ENCODE measurements around the gene RIC1. TPM values are rescaled to one million over a fixed set of nuclear protein-coding genes. Genes with fewer than 3 reads are reported as not detected.

The RIC1 gene
- total RNA-seq, 5 donors from 2014 or later (not counting 1 experiment from before 2014, with no cell fraction given), result 22.2 to 29.9 (median 22.9) TPM

- peak overlapping the region; percentile 70 to 79 (median 76) for H3K4me3 Mint-ChIP-seq
- H3K4me1 Mint-ChIP-seq, result peaks cover 21 to 31% (median 25%) of the 10 kb centered on the region in 3 donors
- Histone ChIP-seq H3K9me3 (no peaks in the 10 kb centered on the region), H3K4me1 (ENCODE audit: control insufficient read depth in 1 of 2, extremely low read depth in 1 of 2, insufficient read depth in 2 of 2, low read length in 2 of 2) (peaks cover 0 to 2% of the 10 kb centered on the region in 2 experiments), H3K27ac (ENCODE audit: low read length) (no peak overlapping the region), H3K27me3 (replicated peaks in 1 of 2; ENCODE audit: control insufficient read depth in 2 of 2, extremely low read depth in 1 of 2, insufficient read depth in 2 of 2, low read length in 1 of 2) (no peaks in the 10 kb centered on the region), H3K36me3 (ENCODE audit: control insufficient read depth in 2 of 2, extremely low read depth in 1 of 2, insufficient read depth in 1 of 2, low read length in 1 of 2) (no peaks in the 10 kb centered on the region), H3K4me3 (ENCODE audit: control insufficient read depth in 1 of 2, extremely low read depth in 1 of 2, low read length in 1 of 2) (no peak overlapping the region)
- WGBS (ENCODE audit: insufficient coverage), result no CpG with 5 or more reads among the region's 3 CpGs
- no peaks in the 10 kb centered on the region for H3K9me3 Mint-ChIP-seq
- DNase-seq (no peak), ATAC-seq (replicated peaks in 1 of 4) (peak in 1 of 4 experiments; percentile 12)
- H3K36me3 Mint-ChIP-seq, result peaks cover 3% of the 10 kb centered on the region
- no peaks in the 10 kb centered on the region for H3K27me3 Mint-ChIP-seq
- ChIA-PET POLR2A (interaction anchor here in 1 of 2 donors (0.7 kb wide), 1 partner anchor 24 kb away, joined by 4 read pairs; no protein-coding TSS in a partner anchor), CTCF (interaction anchor here (0.5 to 2.4 kb wide), 4 partner anchors 9 to 129 kb away, joined by 3 to 9 read pairs (median 6); no protein-coding TSS in a partner anchor)
- peak overlapping the region; percentile 83 to 90 for H3K27ac Mint-ChIP-seq
Observed at GRCh38 chr9:5609226-5609596, 19.7 kb upstream of the RIC1 start.

- H3K36me3 Mint-ChIP-seq, result peaks cover 5% of the 10 kb centered on the region
- no peak overlapping the region for H3K4me3 Mint-ChIP-seq
- no CpG with 5 or more reads among the region's 2 CpGs for WGBS (ENCODE audit: insufficient coverage)
- Histone ChIP-seq H3K4me3 (ENCODE audit: control insufficient read depth in 1 of 2, extremely low read depth in 1 of 2, low read length in 1 of 2) (no peak overlapping the region), H3K27ac (ENCODE audit: low read length) (no peak overlapping the region), H3K4me1 (ENCODE audit: control insufficient read depth in 1 of 2, extremely low read depth in 1 of 2, insufficient read depth in 2 of 2, low read length in 2 of 2) (peaks cover 0 to 2% of the 10 kb centered on the region in 2 experiments), H3K36me3 (ENCODE audit: control insufficient read depth in 2 of 2, extremely low read depth in 1 of 2, insufficient read depth in 1 of 2, low read length in 1 of 2) (no peaks in the 10 kb centered on the region), H3K9me3 (no peaks in the 10 kb centered on the region), H3K27me3 (replicated peaks in 1 of 2; ENCODE audit: control insufficient read depth in 2 of 2, extremely low read depth in 1 of 2, insufficient read depth in 2 of 2, low read length in 1 of 2) (no peaks in the 10 kb centered on the region)
- H3K27me3 Mint-ChIP-seq, result no peaks in the 10 kb centered on the region
- H3K27ac Mint-ChIP-seq, result no peak overlapping the region
- ChIA-PET CTCF (interaction anchor here in 1 of 2 donors (0.9 to 2.4 kb wide), 2 partner anchors 10 to 15 kb away, joined by 3 to 9 read pairs; no protein-coding TSS in a partner anchor), POLR2A (no interaction called here)
- ATAC-seq (replicated peaks in 1 of 4) (no peak), DNase-seq (no peak)
- H3K9me3 Mint-ChIP-seq, result no peaks in the 10 kb centered on the region
- peaks cover 25 to 42% (median 31%) of the 10 kb centered on the region in 3 donors for H3K4me1 Mint-ChIP-seq
Observed at GRCh38 chr9:5610491-5610890, 18.4 kb upstream of the RIC1 start.

- Histone ChIP-seq H3K27ac (ENCODE audit: low read length) (no peak overlapping the region), H3K36me3 (ENCODE audit: control insufficient read depth in 2 of 2, extremely low read depth in 1 of 2, insufficient read depth in 1 of 2, low read length in 1 of 2) (no peaks in the 10 kb centered on the region), H3K9me3 (no peaks in the 10 kb centered on the region), H3K4me1 (ENCODE audit: control insufficient read depth in 1 of 2, extremely low read depth in 1 of 2, insufficient read depth in 2 of 2, low read length in 2 of 2) (peaks cover 0 to 2% of the 10 kb centered on the region in 2 experiments), H3K27me3 (replicated peaks in 1 of 2; ENCODE audit: control insufficient read depth in 2 of 2, extremely low read depth in 1 of 2, insufficient read depth in 2 of 2, low read length in 1 of 2) (no peaks in the 10 kb centered on the region), H3K4me3 (ENCODE audit: control insufficient read depth in 1 of 2, extremely low read depth in 1 of 2, low read length in 1 of 2) (no peak overlapping the region)
- ChIA-PET CTCF (interaction anchor here in 1 of 2 donors (0.9 to 1.0 kb wide), 2 partner anchors 11 to 16 kb away, joined by 3 to 5 read pairs; no protein-coding TSS in a partner anchor), POLR2A (no interaction called here)
- H3K4me1 Mint-ChIP-seq, result peaks cover 28 to 50% (median 36%) of the 10 kb centered on the region in 3 donors
- peaks cover 5% of the 10 kb centered on the region for H3K36me3 Mint-ChIP-seq
- no peaks in the 10 kb centered on the region for H3K27me3 Mint-ChIP-seq
- H3K9me3 Mint-ChIP-seq, result no peaks in the 10 kb centered on the region
- ATAC-seq (replicated peaks in 1 of 4), result no peak
- 100% methylated on average over 3 of the region's 6 CpGs for WGBS (ENCODE audit: insufficient coverage)
- no peak overlapping the region for H3K4me3 Mint-ChIP-seq
- no peak for DNase-seq
- peak overlapping the region; percentile 39 to 44 for H3K27ac Mint-ChIP-seq
Observed at GRCh38 chr9:5611321-5612184, 17.4 kb upstream of the RIC1 start.

GRCh38 chr9:5612185-5612530 lies 16.7 kb upstream of the RIC1 start:
- peak overlapping the region in 1 of 2 donors; percentile 4 for H3K27ac Mint-ChIP-seq

GRCh38 chr9:5614192-5614591 lies 14.7 kb upstream of the RIC1 start:
- no peak overlapping the region for H3K27ac ChIP-seq (ENCODE audit: low read length)
- H3K4me1 ChIP-seq (ENCODE audit: control insufficient read depth in 1 of 2, extremely low read depth in 1 of 2, insufficient read depth in 2 of 2, low read length in 2 of 2), result no peaks in the 10 kb centered on the region
- DNase-seq (no peak), ATAC-seq (replicated peaks in 1 of 4) (no peak)
- no peaks in the 10 kb centered on the region for H3K27me3 ChIP-seq (replicated peaks in 1 of 2; ENCODE audit: control insufficient read depth in 2 of 2, extremely low read depth in 1 of 2, insufficient read depth in 2 of 2, low read length in 1 of 2)
- no peaks in the 10 kb centered on the region for H3K9me3 Mint-ChIP-seq
- H3K27me3 Mint-ChIP-seq, result no peaks in the 10 kb centered on the region
- H3K27ac Mint-ChIP-seq, result no peak overlapping the region
- H3K4me3 Mint-ChIP-seq, result no peak overlapping the region
- POLR2A ChIA-PET, result no interaction called here
- 100% methylated on average over 1 of the region's 4 CpGs for WGBS (ENCODE audit: insufficient coverage)
- CTCF ChIA-PET, result no interaction called here
- H3K36me3 Mint-ChIP-seq, result peaks cover 5% of the 10 kb centered on the region
- no peaks in the 10 kb centered on the region for H3K36me3 ChIP-seq (ENCODE audit: control insufficient read depth in 2 of 2, extremely low read depth in 1 of 2, insufficient read depth in 1 of 2, low read length in 1 of 2)
- no peaks in the 10 kb centered on the region for H3K9me3 ChIP-seq
- peaks cover 31 to 51% (median 35%) of the 10 kb centered on the region in 3 donors for H3K4me1 Mint-ChIP-seq
- H3K4me3 ChIP-seq (ENCODE audit: control insufficient read depth in 1 of 2, extremely low read depth in 1 of 2, low read length in 1 of 2), result no peak overlapping the region

More at GRCh38 chr9:5612185-5612530, 16.7 kb upstream of the RIC1 start:
- H3K9me3 Mint-ChIP-seq, result no peaks in the 10 kb centered on the region
- H3K4me3 Mint-ChIP-seq, result no peak overlapping the region
- H3K4me1 ChIP-seq (ENCODE audit: control insufficient read depth in 1 of 2, extremely low read depth in 1 of 2, insufficient read depth in 2 of 2, low read length in 2 of 2), result peaks cover 0 to 2% of the 10 kb centered on the region in 2 experiments
- no peaks in the 10 kb centered on the region for H3K27me3 Mint-ChIP-seq
- H3K4me3 ChIP-seq (ENCODE audit: control insufficient read depth in 1 of 2, extremely low read depth in 1 of 2, low read length in 1 of 2), result no peak overlapping the region
- H3K27me3 ChIP-seq (replicated peaks in 1 of 2; ENCODE audit: control insufficient read depth in 2 of 2, extremely low read depth in 1 of 2, insufficient read depth in 2 of 2, low read length in 1 of 2), result no peaks in the 10 kb centered on the region
- no peaks in the 10 kb centered on the region for H3K9me3 ChIP-seq
- peaks cover 29 to 47% (median 36%) of the 10 kb centered on the region in 3 donors for H3K4me1 Mint-ChIP-seq
- ATAC-seq (replicated peaks in 1 of 4) (no peak), DNase-seq (no peak)
- ChIA-PET CTCF (interaction anchor here in 1 of 2 donors (1.0 kb wide), 1 partner anchor 11 kb away, joined by 5 read pairs; no protein-coding TSS in a partner anchor), POLR2A (no interaction called here)
- H3K27ac ChIP-seq (ENCODE audit: low read length), result no peak overlapping the region
- peaks cover 5% of the 10 kb centered on the region for H3K36me3 Mint-ChIP-seq
- no peaks in the 10 kb centered on the region for H3K36me3 ChIP-seq (ENCODE audit: control insufficient read depth in 2 of 2, extremely low read depth in 1 of 2, insufficient read depth in 1 of 2, low read length in 1 of 2)

- ATAC-seq (replicated peaks in 1 of 4) (no peak), DNase-seq (no peak)
- Mint-ChIP-seq H3K27me3 (no peaks in the 10 kb centered on the region), H3K4me3 (no peak overlapping the region), H3K9me3 (no peaks in the 10 kb centered on the region), H3K27ac (no peak overlapping the region), H3K36me3 (peaks cover 5% of the 10 kb centered on the region), H3K4me1 (peaks cover 30 to 52% (median 36%) of the 10 kb centered on the region in 3 donors)
- no peaks in the 10 kb centered on the region for H3K36me3 ChIP-seq (ENCODE audit: control insufficient read depth in 2 of 2, extremely low read depth in 1 of 2, insufficient read depth in 1 of 2, low read length in 1 of 2)
- ChIA-PET POLR2A (no interaction called here), CTCF (no interaction called here)
- H3K27me3 ChIP-seq (replicated peaks in 1 of 2; ENCODE audit: control insufficient read depth in 2 of 2, extremely low read depth in 1 of 2, insufficient read depth in 2 of 2, low read length in 1 of 2), result no peaks in the 10 kb centered on the region
- no peak overlapping the region for H3K4me3 ChIP-seq (ENCODE audit: control insufficient read depth in 1 of 2, extremely low read depth in 1 of 2, low read length in 1 of 2)
- WGBS (ENCODE audit: insufficient coverage), result no CpG with 5 or more reads among the region's 3 CpGs
- no peaks in the 10 kb centered on the region for H3K9me3 ChIP-seq
- no peak overlapping the region for H3K27ac ChIP-seq (ENCODE audit: low read length)
- H3K4me1 ChIP-seq (ENCODE audit: control insufficient read depth in 1 of 2, extremely low read depth in 1 of 2, insufficient read depth in 2 of 2, low read length in 2 of 2), result no peaks in the 10 kb centered on the region
Observed at GRCh38 chr9:5614985-5615384, 13.9 kb upstream of the RIC1 start.

Measured in T-cell (primary cell).